K562 (cell line): Measurements from ENCODE around the gene CPA2. TPM values are rescaled to one million over a fixed set of nuclear protein-coding genes. Genes with fewer than 3 reads are reported as not detected.

Experiments
- ATAC-seq: fragments of 200-7000 bp; cut with Tn5 transposase; 3 replicates; pipeline ENCODE4 v1.9.1; 2020; ENCODE audit warnings: moderate library complexity
- BruUV-seq: library from RNA; stranded (reverse); fragments of 400-500 nt; replicated peaks from 2 replicates; lab custom pipeline; 2021; lab: Mats Ljungman, UMichigan
- CTCF ChIA-PET: fragments of 300-600 bp; formaldehyde crosslinking; extraction: SDS; loops from one replicate; lab custom pipeline; 2021; ENCODE audit warnings: low intra/inter-chr PET ratio; lab: Yijun Ruan, JAX
- POLR2A ChIA-PET: fragments of 300-600, 350-650 bp; sonication (Branson Sonifier 250); formaldehyde crosslinking; extraction: SDS; loops from one replicate; lab custom pipeline; 2021; ENCODE audit warnings: antibody characterized with exemption, inconsistent platforms; lab: Yijun Ruan, JAX
- DNase-seq, 4 experiments: peaks; one replicate each; pipeline versions ENCODE4 v3.0.0 to v3.0.0-alpha.2; 2011 to 2018; ENCODE audit warnings: low spot score in 3 of 4, mixed read lengths in 3 of 4; ENCODE audit errors: extremely low read depth in 1 of 4
- FAIRE-seq: peaks from 2 replicates; lab custom pipeline; 2011; peaks lifted over from hg19 to GRCh38; lab: Jason Lieb, UNC
- H2AFZ ChIP-seq: 2 replicates; pipeline ENCODE4 v1.6.0; 2011; ENCODE audit warnings: low read depth, low read length, control low read depth, inconsistent platforms
- H3K27ac ChIP-seq: fragments of 200-600 bp; 3 replicates; pipeline ENCODE4 v1.8.0; 2011; ENCODE audit warnings: low read depth, mild to moderate bottlenecking, control low read depth, inconsistent platforms, low read length, moderate library complexity, mixed read lengths; ENCODE audit errors: extremely low read depth
- H3K27me3 ChIP-seq, 2 experiments: fragments of 300-600 bp in 1 of 2; 2 replicates in 1 of 2; 3 replicates in 1 of 2; pipeline versions ENCODE4 v1.6.0 to v1.8.0; 2011; ENCODE audit warnings: inconsistent platforms in 2 of 2, low read length in 2 of 2, mild to moderate bottlenecking in 1 of 2, mixed read lengths in 1 of 2, moderate library complexity in 1 of 2; ENCODE audit not compliant: control insufficient read depth in 2 of 2, insufficient read depth in 2 of 2
- H3K36me3 ChIP-seq: fragments of 300-600 bp; 3 replicates; pipeline ENCODE4 v1.8.0; 2011; ENCODE audit warnings: mild to moderate bottlenecking, low read length, inconsistent platforms; ENCODE audit not compliant: control insufficient read depth, insufficient read depth
- H3K4me1 ChIP-seq, 2 experiments: fragments of 200-600 bp in 1 of 2; replicated peaks in 1 of 2; 2 replicates in 1 of 2; 3 replicates in 1 of 2; pipeline versions ENCODE4 v1.5.1 to v1.8.0; 2011; ENCODE audit warnings: inconsistent platforms in 2 of 2, low read length in 2 of 2, mild to moderate bottlenecking in 1 of 2, mixed read lengths in 1 of 2, moderate library complexity in 1 of 2; ENCODE audit not compliant: control insufficient read depth in 2 of 2, insufficient read depth in 2 of 2
- H3K4me2 ChIP-seq: 2 replicates; pipeline ENCODE4 v1.6.1; 2011; ENCODE audit warnings: low read length, control low read depth, inconsistent platforms, mixed read lengths; ENCODE audit not compliant: insufficient read depth
- H3K4me3 ChIP-seq: fragments of 200-600 bp; sonication (generic), shearing (Covaris generic); 2 replicates; pipeline ENCODE4 v1.5.1; 2016; ENCODE audit warnings: control low read depth, inconsistent platforms
- H3K79me2 ChIP-seq: fragments of 200-600 bp; 3 replicates; pipeline ENCODE4 v1.8.0; 2011; ENCODE audit warnings: low read length, inconsistent platforms; ENCODE audit not compliant: control insufficient read depth, insufficient read depth
- H3K9ac ChIP-seq, 2 experiments: 2 replicates each; pipeline versions ENCODE4 v1.6.0 to v1.6.1; 2011; ENCODE audit warnings: low read depth in 2 of 2, low read length in 2 of 2, control low read depth in 1 of 2, inconsistent platforms in 1 of 2, mild to moderate bottlenecking in 1 of 2, mixed read lengths in 1 of 2; ENCODE audit not compliant: insufficient read depth in 1 of 2
- H3K9me1 ChIP-seq: one replicate; pipeline ENCODE4 v1.6.0; 2011; ENCODE audit warnings: inconsistent platforms, mild to moderate bottlenecking, low read length, moderate library complexity; ENCODE audit not compliant: control insufficient read depth, insufficient read depth
- H3K9me3 ChIP-seq: replicated peaks from 2 replicates; pipeline ENCODE4 v1.5.1; 2011; ENCODE audit warnings: low read depth, low read length, inconsistent platforms; ENCODE audit not compliant: control insufficient read depth, insufficient read depth
- H4K20me1 ChIP-seq: replicated peaks from 2 replicates; pipeline ENCODE4 v1.6.1; 2011; ENCODE audit warnings: low read length, inconsistent platforms, mixed read lengths; ENCODE audit not compliant: control insufficient read depth, insufficient read depth
- BRD9 ChIP-seq: fragments of 450-650 bp; IDR thresholded peaks from 2 replicates; pipeline ENCODE4 v1.6.1; 2018; ENCODE audit warnings: low read depth; ENCODE audit not compliant: partially characterized antibody
- CTBP1 ChIP-seq: fragments of 450-650 bp; IDR thresholded peaks from 2 replicates; pipeline ENCODE4 v1.6.1; 2016; ENCODE audit warnings: borderline replicate concordance
- ESRRA ChIP-seq: fragments of 450-650 bp; IDR thresholded peaks from 2 replicates; pipeline ENCODE4 v1.6.1; 2014; ENCODE audit warnings: low read depth, mild to moderate bottlenecking, moderate library complexity, borderline replicate concordance
- GTF3C2 ChIP-seq: IDR thresholded peaks from 3 replicates; pipeline ENCODE4 v1.6.1; 2011; ENCODE audit warnings: borderline replicate concordance, mild to moderate bottlenecking, moderate library complexity; ENCODE audit not compliant: insufficient read length; ENCODE audit errors: extremely low read depth
- MXD1 ChIP-seq: fragments of 250-450 bp; sonication (Bioruptor Pico); IDR thresholded peaks from 2 replicates; pipeline ENCODE4 v1.8.0; 2021; ENCODE audit warnings: borderline replicate concordance, mild to moderate bottlenecking, moderate library complexity; ENCODE audit not compliant: poor library complexity, severe bottlenecking
- NR4A1 ChIP-seq, 2 experiments: fragments of 250-450 bp in 1 of 2; fragments of 450-650 bp in 1 of 2; sonication (Bioruptor Pico) in 1 of 2; IDR thresholded peaks; 2 replicates each; pipeline versions ENCODE4 v1.4.0 to v1.6.1; 2016 to 2020; ENCODE audit warnings: mild to moderate bottlenecking in 2 of 2, missing compliant biosample characterization in 1 of 2, missing genetic modification characterization in 1 of 2, moderate library complexity in 1 of 2
- NUFIP1 ChIP-seq: fragments of 450-650 bp; IDR thresholded peaks from 2 replicates; pipeline ENCODE4 v1.6.1; 2018; ENCODE audit not compliant: partially characterized antibody
- PKNOX1 ChIP-seq: fragments of 450-650 bp; IDR thresholded peaks from 2 replicates; pipeline ENCODE4 v1.6.1; 2016
- ZBTB49 ChIP-seq: sonication (generic); formaldehyde crosslinking; IDR thresholded peaks from 2 replicates; pipeline ENCODE4 v1.8.0; 2022; ENCODE audit warnings: missing genetic modification reagents, mild to moderate bottlenecking, borderline replicate concordance
- ZFP30 ChIP-seq: fragments of 250-450 bp; sonication (Bioruptor Pico); IDR thresholded peaks from 2 replicates; pipeline ENCODE4 v1.8.0; 2022; ENCODE audit warnings: moderate library complexity, mild to moderate bottlenecking, inconsistent platforms, borderline replicate concordance
- ZFX ChIP-seq: sonication (generic); formaldehyde crosslinking; IDR thresholded peaks from 2 replicates; pipeline ENCODE4 v1.8.0; 2022; ENCODE audit warnings: mild to moderate bottlenecking, missing genetic modification reagents, moderate library complexity
- ZNF174 ChIP-seq: fragments of 250-450 bp; sonication (Bioruptor Pico); IDR thresholded peaks from 2 replicates; pipeline ENCODE4 v1.4.0; 2020; ENCODE audit warnings: mild to moderate bottlenecking
- WGBS: fragments of 100-300 bp; shearing (Covaris generic); methylation state at CpG from one replicate; pipeline ENCODE4 v1.1.6; 2016; ENCODE audit warnings: low coverage, mixed read lengths; ENCODE audit not compliant: insufficient coverage; ENCODE audit errors: missing lambda C conversion rate; 5-methylcytosine and 5-hydroxymethylcytosine counted together
- in situ Hi-C: fragments of 300-500 bp; cut with MboI; formaldehyde crosslinking; loops from 4 replicates; pipeline ENCODE4 v1.15.0; 2018; ENCODE audit warnings: inconsistent platforms, mixed read lengths
- intact Hi-C: fragments of 100-400 bp; cut with micrococcal nuclease; formaldehyde crosslinking; loops from 2 replicates; pipeline ENCODE4 v1.14.2; 2022
- polyA plus RNA-seq, 8 experiments: library from polyadenylated mRNA; depleted of rRNA in 4 of 8; stranded (reverse) in 5 of 8; unstranded in 3 of 8; fragments of >200 nt; fragmentation: Nextera tagmentation in 2 of 8; fragmentation: Illumina TruSeq in 1 of 8; extraction: Ambion mirVana in 2 of 8; extraction: Trizol in 1 of 8; gene quantifications; 2 replicates each; pipeline versions ENCODE4 v1.2.1 to v1.2.3, GENCODE V29; 2011 to 2014; ENCODE audit warnings: inconsistent platforms in 1 of 8, missing spikeins in 1 of 8
- total RNA-seq, 7 experiments: library from RNA; depleted of rRNA in 6 of 7; stranded (reverse); fragments of >200 nt in 6 of 7; fragmentation: Illumina TruSeq in 2 of 7; extraction: Trizol in 2 of 7; gene quantifications; 2 replicates each; pipeline versions ENCODE4 v1.2.1 to v1.2.3, GENCODE V29; 2011 to 2021; ENCODE audit warnings: low replicate concordance in 1 of 7

The CPA2 gene
- total and polyA plus RNA-seq, 9 of the 15 experiments (the other 6 are each of a cell fraction or from before 2014, with no cell fraction given): 0.04 to 0.84 (median 0.09) TPM; not detected in 4

GRCh38 chr7:130288829-130289228, 22.2 kb downstream of the CPA2 start:
- intact Hi-C loops (no loop called here), in situ Hi-C loops (no loop called here)
- FAIRE-seq: no peak
- Histone ChIP-seq H3K9ac (no peak overlapping the region), H3K4me3 (no peak overlapping the region), H3K4me2 (no peak overlapping the region), H3K9me3 (no peaks in the 10 kb centered on the region), H4K20me1 (no peaks in the 10 kb centered on the region), H3K27ac (no peak overlapping the region), H3K27me3 (peaks cover 16 to 28% of the 10 kb centered on the region in 2 experiments), H2AFZ (peak overlapping the region; percentile 27; the same call in 1 of the 2 replicates), H3K36me3 (no peaks in the 10 kb centered on the region), H3K4me1 (no peaks in the 10 kb centered on the region; a peak in 2 of 5 replicates), H3K79me2 (no peaks in the 10 kb centered on the region), H3K9me1 (no peaks in the 10 kb centered on the region)
- ChIA-PET CTCF (no interaction called here), POLR2A (no interaction called here)
- TF ChIP-seq ZNF174 (CRISPR knock-in tag): no peak
- no peak for TF ChIP-seq NR4A1 (CRISPR knock-in tag; IDR thresholded peaks at IDR 0.05)
- TF ChIP-seq NR4A1 (tag; IDR thresholded peaks at IDR 0.05): no peak
- no peak for TF ChIP-seq GTF3C2
- TF ChIP-seq ZBTB49 (CRISPR knock-in tag): peak; percentile 78; the same call in 1 of the 2 replicates
- TF ChIP-seq CTBP1: peak; percentile 29; the same call in 1 of the 2 replicates
- peak; percentile 95 for TF ChIP-seq ESRRA
- TF ChIP-seq NUFIP1: no peak
- no peak for TF ChIP-seq ZFX
- TF ChIP-seq BRD9: no peak
- peak; percentile 58 for TF ChIP-seq PKNOX1
- no peak for TF ChIP-seq MXD1 (CRISPR knock-in tag)
- TF ChIP-seq ZFP30 (CRISPR knock-in tag): no peak
- peak in 3 of 4 experiments; percentile 30 to 43 (median 43) for DNase-seq
- no peak; the same call in 1 of the 3 replicates for ATAC-seq
- under 1% methylated on average over 5 of the region's 5 CpGs for WGBS
- no TSS peak for BruUV-seq
